ENCODE measurements around the gene XPNPEP1. TPM values are rescaled to one million over a fixed set of nuclear protein-coding genes. Genes with fewer than 3 reads are reported as not detected.

XPNPEP1 gene
- 104 and 141 TPM in 2 replicates for total RNA-seq

DNA sequence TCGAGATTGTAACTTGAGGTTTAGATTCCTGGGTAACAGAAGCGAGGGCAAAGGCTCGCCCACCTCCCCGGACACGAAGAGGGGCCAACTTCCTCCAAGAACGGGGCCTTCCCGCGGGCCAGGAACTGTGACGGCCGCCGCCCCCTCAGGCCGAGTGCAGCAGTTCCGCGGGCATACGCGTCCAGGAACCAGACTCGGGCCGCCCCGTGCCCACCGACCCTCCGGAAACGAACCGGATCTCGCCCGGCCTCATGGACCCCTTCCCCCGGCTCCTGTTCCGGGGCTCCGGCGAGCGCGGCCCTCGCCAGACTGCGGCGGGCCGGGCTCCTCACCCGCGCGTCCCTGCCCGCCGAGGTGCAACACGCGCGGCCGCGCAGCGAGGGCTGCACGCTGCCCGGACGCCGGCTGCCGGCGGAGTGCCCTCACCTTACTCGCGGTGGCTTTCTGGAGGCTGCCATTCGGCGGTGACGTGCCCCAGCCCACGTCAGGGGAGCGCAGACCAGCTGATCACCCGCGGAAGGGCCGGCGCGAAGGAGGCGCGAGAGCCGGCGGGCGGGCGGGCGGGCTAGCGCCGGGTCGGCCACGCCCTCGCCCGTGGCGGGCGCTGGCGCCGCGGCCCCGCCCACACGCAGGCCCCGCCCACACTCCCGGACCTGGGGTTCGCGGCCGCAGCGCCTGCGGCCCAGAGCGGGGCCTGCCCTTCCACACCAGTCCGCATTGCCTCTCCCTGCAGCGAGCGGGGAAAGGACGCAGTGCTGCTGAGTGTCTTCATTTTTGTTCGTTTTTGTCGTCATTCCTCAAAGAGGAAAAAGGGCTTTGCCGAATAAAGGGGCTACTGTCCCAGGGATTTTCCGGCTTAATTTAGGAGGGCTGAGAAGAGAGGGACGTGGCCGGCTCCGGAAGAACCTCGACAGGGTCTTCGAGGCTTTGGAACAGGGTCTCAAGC lies at the start of gene XPNPEP1:
Gene XPNPEP1 (minus strand): TSS at position 536 of the 946 bp plus-strand sequence. CDS start 78 bp downstream, at position 458.

Other genes with a start within 250 kb of the XPNPEP1 start
- 207 and 529 TPM in 2 replicates for gene ADD3, start 84.5 kb upstream of the XPNPEP1 start, total RNA-seq